HTERT RPE-1 (cell line): ENCODE data around the gene RAB35.

ENCODE experiments used
- in situ Hi-C: fragments of 300-500 bp; cut with MboI; formaldehyde crosslinking; loops from 4 replicates; pipeline ENCODE4 v1.14.3; 2020; ENCODE audit warnings: low sequenced_read_pairs

The RAB35 gene

DNA sequence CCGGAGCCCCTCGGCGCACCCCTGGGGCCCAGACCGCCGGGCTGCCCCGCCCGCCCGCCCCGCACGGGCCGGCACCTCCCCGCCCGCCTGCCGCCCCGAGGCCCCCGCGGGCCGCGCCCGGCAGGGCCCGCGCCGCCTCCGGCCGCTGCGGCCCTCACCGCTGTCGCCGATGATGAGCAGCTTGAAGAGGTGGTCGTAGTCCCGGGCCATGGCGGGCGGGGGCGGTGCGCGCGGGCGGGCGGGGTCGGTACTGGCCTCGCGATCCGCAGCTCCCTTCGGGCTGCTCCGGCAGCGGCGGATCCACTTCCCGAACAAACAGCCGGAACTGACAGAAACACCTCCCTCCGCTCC, at the start of gene RAB35:
Gene RAB35 (minus strand): TSS at position 313 of the 351 bp plus-strand sequence. CDS start 103 bp downstream, at position 210.
- in situ Hi-C loops, result no loop called here

- in situ Hi-C loops, result no loop called here
Observed at GRCh38 chr12:120164293-120164692, 47.7 kb upstream of the RAB35 start.

DNA sequence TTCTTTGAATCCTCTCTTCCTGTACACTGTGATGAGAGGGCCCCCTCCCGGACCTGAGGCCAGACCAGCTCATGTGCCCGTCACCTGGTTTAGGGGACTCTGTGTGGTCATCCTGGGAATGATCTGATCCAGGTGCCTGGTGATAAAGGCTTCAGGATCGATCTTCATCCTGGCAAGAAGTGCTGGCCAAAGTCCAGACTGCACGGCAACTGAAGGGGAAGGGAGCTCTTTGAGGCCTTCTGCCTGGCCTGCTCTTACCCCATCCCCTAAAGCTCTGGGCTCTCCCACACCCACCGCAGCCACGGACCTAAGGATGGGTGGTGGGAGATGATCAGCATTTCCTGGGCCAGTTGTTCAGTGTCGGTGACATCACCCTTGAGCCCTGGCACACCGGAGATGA, 46.2 kb upstream of the RAB35 start:
- in situ Hi-C loops, result no loop called here

DNA sequence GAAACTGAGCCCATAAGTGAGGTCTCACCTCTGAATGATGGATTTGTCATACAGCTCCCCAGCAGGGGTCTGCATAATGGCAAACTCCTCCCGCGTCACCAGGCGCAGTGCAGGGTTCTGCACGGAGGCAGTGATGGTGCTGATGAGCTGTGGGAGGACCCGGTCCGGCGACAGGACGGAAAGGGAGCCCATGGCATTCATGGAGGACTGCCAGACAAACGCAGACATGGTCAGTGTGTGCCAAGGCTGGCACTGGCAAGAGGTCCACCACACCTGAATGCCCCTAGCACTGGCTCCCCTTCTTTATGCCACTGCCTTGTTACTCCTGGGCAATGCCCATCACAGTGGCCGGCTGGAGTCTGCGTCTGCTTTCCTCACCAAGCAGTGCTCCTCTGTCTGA, 45.3 kb upstream of the RAB35 start:
- in situ Hi-C loops, result no loop called here

DNA sequence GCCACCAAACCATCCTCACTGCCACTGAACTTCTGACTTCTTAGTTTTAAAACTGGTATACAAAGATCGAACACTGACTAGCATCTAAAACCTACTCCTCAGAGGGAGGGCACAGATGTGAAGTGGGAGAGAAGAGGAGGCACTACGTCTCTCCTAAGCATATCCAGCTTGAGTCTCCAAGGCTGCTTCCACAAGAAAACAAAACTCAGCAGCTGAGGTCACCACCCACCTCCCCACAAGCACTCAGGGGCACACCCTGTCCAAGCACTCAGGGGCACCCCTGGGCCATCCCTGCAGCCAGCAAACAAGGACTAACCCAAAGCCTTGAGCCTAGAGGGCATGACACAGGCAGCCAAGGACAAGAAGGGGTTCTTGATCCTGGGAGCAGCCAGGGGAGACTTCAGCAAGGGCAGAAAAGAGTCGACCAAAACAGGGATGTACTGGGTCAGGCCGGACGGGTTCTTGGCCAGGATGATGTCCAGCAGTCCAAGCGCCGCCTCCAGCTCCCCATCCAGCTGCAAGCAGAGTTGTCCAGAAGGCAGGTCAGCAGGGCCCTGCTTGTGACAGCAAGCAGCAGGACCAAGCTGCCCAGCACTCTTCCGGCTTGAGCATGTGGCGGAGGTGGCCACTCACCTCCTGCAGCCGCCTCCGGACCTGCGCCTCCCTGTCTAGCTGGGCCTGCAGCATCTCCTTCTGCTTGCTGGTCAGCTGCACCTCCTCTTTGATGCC, 43.1 kb upstream of the RAB35 start:
- in situ Hi-C loops, result no loop called here

DNA sequence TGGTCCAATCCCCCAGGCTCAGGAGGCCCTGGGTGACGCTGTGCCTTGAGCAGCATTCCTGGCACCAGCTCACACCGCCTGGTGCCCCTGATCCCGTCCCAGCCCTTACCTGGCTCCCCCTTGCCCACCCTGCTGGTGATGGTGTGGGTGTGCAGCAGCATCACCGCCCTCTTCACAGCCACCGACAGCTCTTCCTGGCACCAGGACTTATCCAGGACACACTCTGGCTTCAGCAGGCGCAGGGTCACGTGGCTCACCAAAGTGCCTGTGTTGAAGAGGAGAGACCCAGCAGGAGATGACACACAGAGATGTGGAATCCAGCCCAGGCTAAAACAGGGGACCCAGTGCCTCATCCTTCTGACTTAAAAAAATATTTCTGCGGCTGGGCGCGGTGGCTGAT, 41.8 kb upstream of the RAB35 start:
- in situ Hi-C loops, result no loop called here

DNA sequence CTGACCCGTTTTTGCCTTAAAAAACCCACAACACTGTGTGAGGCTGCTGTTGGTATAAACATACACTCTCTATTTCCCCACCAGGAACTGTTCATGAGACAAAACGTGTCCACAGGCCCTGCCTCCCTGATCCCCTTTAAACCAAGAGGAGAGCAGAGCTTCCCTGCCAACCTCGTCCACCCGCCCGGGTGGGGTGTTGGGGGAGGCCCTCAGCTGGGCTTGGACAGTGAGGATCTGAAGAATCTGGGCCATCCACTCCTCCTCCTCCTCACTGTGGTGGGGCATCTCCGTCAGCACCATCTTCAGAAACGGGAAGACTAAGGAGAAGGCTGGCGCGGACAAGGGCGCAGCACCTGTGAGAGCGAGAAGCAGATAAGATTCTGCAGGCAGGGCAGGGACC, 41.1 kb upstream of the RAB35 start:
- in situ Hi-C loops, result no loop called here

- in situ Hi-C loops, result no loop called here
Observed at GRCh38 chr12:120156315-120157259, 40.0 kb upstream of the RAB35 start.

- in situ Hi-C loops, result no loop called here
Observed at GRCh38 chr12:120155072-120155471, 38.5 kb upstream of the RAB35 start.

DNA sequence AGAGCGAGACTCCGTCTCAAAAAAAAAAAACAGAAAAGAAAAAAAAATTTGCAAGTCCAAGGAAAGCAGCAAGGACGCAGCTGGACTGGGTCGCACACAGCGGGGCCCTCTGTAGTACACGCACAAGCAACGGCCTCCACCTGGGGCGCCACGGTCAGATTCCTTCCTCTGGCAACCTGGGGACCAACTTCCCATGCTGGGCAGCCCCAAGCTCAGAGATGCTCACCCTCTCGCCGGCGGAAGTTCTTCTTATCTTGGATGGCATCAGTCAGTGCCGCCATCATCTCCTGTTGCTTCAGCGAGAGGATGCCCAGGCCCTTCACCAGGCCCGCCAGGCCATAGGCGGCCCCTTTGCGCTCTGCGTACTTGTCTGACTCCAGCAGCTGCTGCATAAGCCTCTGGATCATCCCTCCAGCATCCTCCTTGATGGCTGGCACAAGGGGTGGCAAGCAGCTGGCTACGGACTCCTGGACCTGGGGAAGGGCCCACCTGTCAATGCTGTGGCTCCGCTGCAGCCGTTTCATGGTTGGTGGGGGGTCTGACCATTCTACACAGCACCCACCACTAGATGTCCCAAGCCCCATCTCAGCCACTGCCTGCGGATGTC, 34.5 kb upstream of the RAB35 start:
- in situ Hi-C loops, result no loop called here

GRCh38 chr12:120148011-120148410, 31.5 kb upstream of the RAB35 start:
- in situ Hi-C loops, result no loop called here

GRCh38 chr12:120145164-120145563, 28.6 kb upstream of the RAB35 start:
- in situ Hi-C loops, result no loop called here

DNA sequence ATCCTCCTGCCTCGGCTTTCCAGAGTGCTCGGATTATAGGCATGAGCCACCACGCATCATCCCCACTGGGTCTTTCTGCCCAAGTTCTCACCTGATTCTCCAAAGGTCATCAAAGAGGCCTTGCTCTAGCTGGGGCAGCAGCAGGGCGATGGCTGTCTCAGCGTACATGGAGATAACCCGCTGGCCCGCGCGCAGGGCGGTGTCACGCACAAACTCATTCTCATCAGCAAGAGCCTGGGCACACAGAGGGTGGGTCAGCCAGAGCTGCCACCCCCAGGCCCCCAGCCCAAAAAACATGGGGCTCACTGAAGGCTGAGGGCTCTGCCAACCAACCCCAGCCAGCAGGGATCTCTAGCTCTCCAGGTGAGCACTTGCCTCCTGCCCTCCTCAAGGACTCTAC, 27.7 kb upstream of the RAB35 start:
- in situ Hi-C loops, result no loop called here

GRCh38 chr12:120142231-120142877, 25.8 kb upstream of the RAB35 start:
- in situ Hi-C loops, result no loop called here

DNA sequence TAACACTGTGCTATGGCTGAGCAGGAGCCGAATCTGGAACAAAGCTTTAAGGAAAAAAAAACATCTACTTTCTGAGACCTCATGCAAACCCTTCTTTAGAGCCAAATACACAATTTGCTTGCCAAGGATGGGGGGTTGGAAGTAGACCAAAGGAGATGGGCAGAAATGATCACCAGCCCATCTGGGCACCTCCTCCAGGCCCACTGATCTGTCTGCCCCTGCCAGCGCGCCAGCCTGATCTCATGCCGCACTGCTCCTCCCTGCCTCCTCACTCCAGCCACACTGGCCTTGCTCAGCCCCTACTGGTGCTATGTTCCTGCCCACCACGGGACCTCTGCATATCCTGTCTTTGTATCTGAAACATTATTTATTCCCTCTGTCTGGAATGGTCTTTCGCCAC, 24.8 kb upstream of the RAB35 start:
- in situ Hi-C loops, result no loop called here

DNA sequence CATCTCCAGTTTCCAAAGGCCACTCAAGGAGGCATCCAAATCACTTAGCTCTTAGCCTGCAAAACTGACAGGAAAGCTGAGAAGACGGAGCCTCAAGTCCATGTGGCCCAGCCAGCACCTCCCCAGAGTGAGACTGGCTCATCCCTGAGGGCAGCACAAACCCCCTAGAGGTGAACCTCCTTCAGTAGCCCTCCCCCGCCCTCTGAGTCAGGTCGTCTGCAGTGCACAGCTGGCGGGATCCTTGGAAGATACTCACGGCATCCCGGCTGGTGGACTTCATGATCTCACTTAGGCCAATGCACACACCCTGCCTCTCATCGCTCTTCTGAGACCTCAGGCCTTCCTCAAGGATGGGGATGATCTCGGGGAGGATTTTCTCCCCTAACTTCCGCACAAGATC, 24.1 kb upstream of the RAB35 start:
- in situ Hi-C loops, result no loop called here

DNA sequence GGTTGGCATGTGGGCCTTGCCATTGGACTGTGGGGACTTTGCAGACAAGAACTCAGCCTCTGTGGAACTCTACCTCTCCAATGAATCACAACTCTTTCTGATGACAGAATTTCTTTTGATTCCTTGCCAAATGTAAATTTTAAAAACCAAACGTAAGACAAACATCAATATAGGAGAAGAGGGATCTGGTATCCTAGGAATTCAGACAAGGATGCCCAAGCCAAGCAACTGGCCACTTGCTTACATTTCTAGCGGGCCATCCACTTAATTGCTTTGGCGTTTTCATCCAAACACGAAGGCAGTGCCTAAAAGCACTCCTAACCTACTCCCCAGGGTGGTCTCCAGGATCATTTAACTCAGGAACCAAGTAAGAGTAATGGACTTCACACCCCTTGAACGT, 23.4 kb upstream of the RAB35 start:
- in situ Hi-C loops, result no loop called here

- in situ Hi-C loops, result no loop called here
Observed at GRCh38 chr12:120138366-120138765, 21.8 kb upstream of the RAB35 start.

DNA sequence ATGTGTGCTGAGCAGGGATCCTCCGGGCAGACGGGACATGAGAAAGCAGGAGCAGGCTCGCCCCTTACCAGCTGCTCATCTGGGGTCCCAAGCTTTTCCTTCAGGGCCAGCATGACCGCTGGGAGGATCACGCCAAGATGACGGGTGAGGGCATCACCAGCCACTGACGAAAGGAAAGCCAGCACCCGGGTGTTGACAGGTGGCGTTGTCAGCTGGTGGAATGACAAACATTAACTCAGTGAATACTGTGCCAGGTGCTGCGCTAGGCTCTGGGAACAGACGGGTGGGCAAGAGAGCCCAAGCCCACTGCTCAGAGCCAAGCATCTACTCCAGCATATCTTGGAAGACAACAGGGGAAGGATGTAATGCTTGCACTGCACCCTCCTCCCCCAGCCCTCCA, 21.3 kb upstream of the RAB35 start:
- in situ Hi-C loops, result no loop called here

DNA sequence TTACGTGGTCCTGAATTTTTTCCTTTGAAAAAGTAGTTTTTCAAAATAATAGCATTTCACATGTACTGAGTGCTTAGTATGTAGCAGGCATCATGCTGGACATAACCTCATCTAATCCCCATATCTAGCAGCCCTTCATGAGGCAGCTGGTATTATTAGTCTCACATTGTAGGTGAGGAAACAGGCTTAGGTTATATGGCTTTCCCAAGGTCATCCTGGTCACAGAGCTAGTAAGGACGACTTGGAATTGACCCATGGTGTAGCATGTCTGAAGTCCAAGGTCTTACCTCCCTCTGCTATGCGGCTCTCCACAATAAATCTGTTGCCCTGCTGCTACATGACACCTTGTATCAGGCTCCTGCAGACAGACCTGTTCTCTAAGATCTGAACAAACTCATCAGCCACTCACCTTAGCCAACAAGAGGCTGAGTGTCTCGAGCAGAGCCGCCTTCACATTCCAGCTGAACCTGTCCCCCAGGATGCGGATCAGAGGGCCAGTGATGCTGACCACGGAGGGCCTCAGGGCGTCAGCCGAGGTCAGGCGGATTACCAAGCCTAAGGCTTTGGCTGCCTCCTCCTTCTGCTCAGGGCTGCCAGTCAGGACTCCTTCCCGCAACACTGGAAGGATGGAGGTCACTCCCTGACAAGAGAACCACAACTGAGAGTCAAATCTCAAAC, 19.7 kb upstream of the RAB35 start:
- in situ Hi-C loops, result no loop called here
